Caco-2 (cell line): ENCODE data around the gene CFAP54. TPM values are rescaled to one million over a fixed set of nuclear protein-coding genes. Genes with fewer than 3 reads are reported as not detected.

Source experiments
- BruUV-seq: library from RNA; stranded (reverse); fragments of 400-500 nt; replicated peaks from 2 replicates; lab custom pipeline; 2021; lab: Mats Ljungman, UMichigan
- CTCF ChIA-PET: fragments of 300-600 bp; sonication (Branson Sonifier 250); formaldehyde crosslinking; loops from one replicate; lab custom pipeline; 2022; ENCODE audit warnings: antibody characterized with exemption; lab: Charles Lee
- POLR2A ChIA-PET: fragments of 300-600 bp; sonication (Branson Sonifier 250); formaldehyde crosslinking; loops from one replicate; lab custom pipeline; 2022; ENCODE audit warnings: antibody characterized with exemption; lab: Charles Lee
- DNase-seq, 2 experiments: peaks; one replicate each; pipeline versions ENCODE4 v3.0.0 to v3.0.0-alpha.2; 2020 to 2022
- H3K27me3 ChIP-seq: replicated peaks from 2 replicates; pipeline ENCODE4 v1.6.0; 2011; ENCODE audit warnings: low read length; ENCODE audit not compliant: control insufficient read depth, insufficient read depth
- H3K36me3 ChIP-seq: 2 replicates; pipeline ENCODE4 v1.5.1; 2011; ENCODE audit warnings: low read length; ENCODE audit not compliant: control insufficient read depth, insufficient read depth
- H3K4me1 ChIP-seq: fragments of 250-450 bp; sonication (Bioruptor Pico); 2 replicates; pipeline ENCODE4 v1.5.1; 2020; ENCODE audit warnings: mild to moderate bottlenecking
- H3K4me3 ChIP-seq: 2 replicates; pipeline ENCODE4 v1.5.1; 2011; ENCODE audit warnings: low read depth, mild to moderate bottlenecking, control low read depth, low read length
- H3K9me3 ChIP-seq: fragments of 250-450 bp; sonication (Bioruptor Pico); 2 replicates; pipeline ENCODE4 v1.5.1; 2020; ENCODE audit warnings: mild to moderate bottlenecking, moderate library complexity
- H3K27ac Mint-ChIP-seq: one replicate; pipeline ENCODE4 v1.8.0; 2022; ENCODE audit warnings: mixed read lengths; ENCODE audit not compliant: unreplicated experiment
- H3K27me3 Mint-ChIP-seq: one replicate; pipeline ENCODE4 v1.8.0; 2022; ENCODE audit warnings: mixed read lengths; ENCODE audit not compliant: insufficient read depth, unreplicated experiment
- H3K36me3 Mint-ChIP-seq: one replicate; pipeline ENCODE4 v1.8.0; 2022; ENCODE audit warnings: mild to moderate bottlenecking, mixed read lengths; ENCODE audit not compliant: insufficient read depth, unreplicated experiment
- H3K4me1 Mint-ChIP-seq: one replicate; pipeline ENCODE4 v1.8.0; 2022; ENCODE audit warnings: low read depth, mixed read lengths; ENCODE audit not compliant: unreplicated experiment
- H3K4me3 Mint-ChIP-seq: one replicate; pipeline ENCODE4 v1.8.0; 2022; ENCODE audit warnings: mild to moderate bottlenecking, moderate library complexity, mixed read lengths; ENCODE audit not compliant: unreplicated experiment
- H3K9me3 Mint-ChIP-seq: one replicate; pipeline ENCODE4 v1.8.0; 2022; ENCODE audit warnings: mixed read lengths; ENCODE audit not compliant: unreplicated experiment
- intact Hi-C: fragments of 100-400 bp; cut with micrococcal nuclease; formaldehyde crosslinking; loops from one replicate; pipeline ENCODE4 v1.10.0; 2022; ENCODE audit not compliant: unreplicated experiment
- total RNA-seq: library from RNA; stranded (reverse); gene quantifications from 2 replicates; pipeline ENCODE4 v1.2.3, GENCODE V29; 2022
- TF ChIP-seq, protein P1 (sequence below), 2 experiments: fragments of 200-600 bp in 1 of 2; IDR thresholded peaks; 1 replicate in 1 of 2; 2 replicates in 1 of 2; pipeline versions ENCODE4 v1.5.1 to v1.8.0; 2011 to 2022; ENCODE audit warnings: antibody characterized with exemption in 1 of 2, control low read depth in 1 of 2, inconsistent platforms in 1 of 2, low read depth in 1 of 2, low read length in 1 of 2, mild to moderate bottlenecking in 1 of 2, moderate library complexity in 1 of 2; ENCODE audit not compliant: insufficient read depth in 1 of 2, severe bottlenecking in 1 of 2, unreplicated experiment in 1 of 2

CFAP54 gene
- total RNA-seq, 1 experiment from 2014 or later: 0.14 TPM

DNA sequence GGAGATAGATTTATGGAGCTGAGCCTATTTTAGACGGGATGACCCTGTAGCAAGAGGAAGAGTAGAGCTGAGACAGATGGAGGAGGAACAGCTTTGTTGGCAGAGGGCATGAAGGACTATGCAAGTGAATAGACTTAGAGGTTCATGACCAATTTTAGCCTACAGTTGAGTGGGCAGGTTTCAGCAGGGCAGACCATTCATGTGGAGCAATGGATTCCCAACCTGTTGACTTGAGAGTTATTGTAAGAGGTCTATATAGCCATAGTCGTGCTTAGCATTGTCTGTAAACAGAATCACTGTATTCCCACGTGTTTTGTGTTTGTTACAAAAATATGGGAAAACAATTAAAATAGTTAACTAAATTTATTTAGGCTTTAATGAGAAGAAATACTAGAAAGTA, 116.8 kb downstream of the CFAP54 start:
- ChIA-PET CTCF (no interaction called here), POLR2A (no interaction called here)
- Mint-ChIP-seq H3K27me3 (peaks cover 34% of the 10 kb centered on the region), H3K4me1 (no peaks in the 10 kb centered on the region), H3K36me3 (no peaks in the 10 kb centered on the region), H3K9me3 (peaks cover 19% of the 10 kb centered on the region), H3K4me3 (no peak overlapping the region), H3K27ac (no peak overlapping the region)
- TF ChIP-seq, protein P1, sequence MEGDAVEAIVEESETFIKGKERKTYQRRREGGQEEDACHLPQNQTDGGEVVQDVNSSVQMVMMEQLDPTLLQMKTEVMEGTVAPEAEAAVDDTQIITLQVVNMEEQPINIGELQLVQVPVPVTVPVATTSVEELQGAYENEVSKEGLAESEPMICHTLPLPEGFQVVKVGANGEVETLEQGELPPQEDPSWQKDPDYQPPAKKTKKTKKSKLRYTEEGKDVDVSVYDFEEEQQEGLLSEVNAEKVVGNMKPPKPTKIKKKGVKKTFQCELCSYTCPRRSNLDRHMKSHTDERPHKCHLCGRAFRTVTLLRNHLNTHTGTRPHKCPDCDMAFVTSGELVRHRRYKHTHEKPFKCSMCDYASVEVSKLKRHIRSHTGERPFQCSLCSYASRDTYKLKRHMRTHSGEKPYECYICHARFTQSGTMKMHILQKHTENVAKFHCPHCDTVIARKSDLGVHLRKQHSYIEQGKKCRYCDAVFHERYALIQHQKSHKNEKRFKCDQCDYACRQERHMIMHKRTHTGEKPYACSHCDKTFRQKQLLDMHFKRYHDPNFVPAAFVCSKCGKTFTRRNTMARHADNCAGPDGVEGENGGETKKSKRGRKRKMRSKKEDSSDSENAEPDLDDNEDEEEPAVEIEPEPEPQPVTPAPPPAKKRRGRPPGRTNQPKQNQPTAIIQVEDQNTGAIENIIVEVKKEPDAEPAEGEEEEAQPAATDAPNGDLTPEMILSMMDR (IDR thresholded peaks at IDR 0.05; ENCODE audit: insufficient read depth in 1 of 2, low read depth in 1 of 2, low read length in 1 of 2, severe bottlenecking in 1 of 2, unreplicated experiment in 1 of 2): no peak
- DNase-seq: no peak
- Histone ChIP-seq H3K4me1 (no peaks in the 10 kb centered on the region), H3K27me3 (no peaks in the 10 kb centered on the region), H3K36me3 (no peaks in the 10 kb centered on the region), H3K4me3 (no peak overlapping the region), H3K9me3 (0 out of 2 replicates have a peak, but pooled peaks cover 6% of the 10 kb centered on the region)
- intact Hi-C loops: no loop called here
- BruUV-seq: no TSS peak

DNA sequence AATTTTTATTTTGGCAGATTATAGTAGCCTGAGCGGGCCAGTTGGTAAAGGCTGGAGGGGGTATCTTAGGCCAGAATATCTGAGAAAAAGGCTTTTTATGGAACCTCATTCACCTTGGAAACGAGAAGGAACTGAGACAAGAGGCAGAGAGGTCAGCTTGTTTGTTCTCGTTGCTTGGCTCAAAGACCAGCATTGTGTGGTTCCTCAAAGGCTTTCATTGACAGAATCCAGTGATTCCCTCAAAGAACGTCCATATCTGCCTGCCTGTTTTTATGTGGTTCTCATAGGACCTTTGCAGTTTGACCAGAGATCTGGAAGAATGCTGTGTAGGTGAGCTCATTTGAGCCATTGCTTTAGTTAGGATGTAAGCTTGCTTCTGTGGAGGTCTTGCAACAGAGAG, 117.3 kb downstream of the CFAP54 start:
- Histone ChIP-seq H3K4me1 (no peaks in the 10 kb centered on the region), H3K9me3 (0 out of 2 replicates have a peak, but pooled peaks cover 6% of the 10 kb centered on the region), H3K27me3 (no peaks in the 10 kb centered on the region), H3K4me3 (no peak overlapping the region), H3K36me3 (no peaks in the 10 kb centered on the region)
- H3K36me3 Mint-ChIP-seq: no peaks in the 10 kb centered on the region
- H3K27ac Mint-ChIP-seq: no peak overlapping the region
- ChIA-PET POLR2A (no interaction called here), CTCF (no interaction called here)
- intact Hi-C loops: no loop called here
- H3K4me1 Mint-ChIP-seq: no peaks in the 10 kb centered on the region
- H3K4me3 Mint-ChIP-seq: no peak overlapping the region
- peaks cover 36% of the 10 kb centered on the region for H3K27me3 Mint-ChIP-seq
- DNase-seq: no peak
- H3K9me3 Mint-ChIP-seq: peaks cover 19% of the 10 kb centered on the region
- no TSS peak for BruUV-seq
- TF ChIP-seq, protein P1 (IDR thresholded peaks at IDR 0.05; ENCODE audit: insufficient read depth in 1 of 2, low read depth in 1 of 2, low read length in 1 of 2, severe bottlenecking in 1 of 2, unreplicated experiment in 1 of 2): no peak

DNA sequence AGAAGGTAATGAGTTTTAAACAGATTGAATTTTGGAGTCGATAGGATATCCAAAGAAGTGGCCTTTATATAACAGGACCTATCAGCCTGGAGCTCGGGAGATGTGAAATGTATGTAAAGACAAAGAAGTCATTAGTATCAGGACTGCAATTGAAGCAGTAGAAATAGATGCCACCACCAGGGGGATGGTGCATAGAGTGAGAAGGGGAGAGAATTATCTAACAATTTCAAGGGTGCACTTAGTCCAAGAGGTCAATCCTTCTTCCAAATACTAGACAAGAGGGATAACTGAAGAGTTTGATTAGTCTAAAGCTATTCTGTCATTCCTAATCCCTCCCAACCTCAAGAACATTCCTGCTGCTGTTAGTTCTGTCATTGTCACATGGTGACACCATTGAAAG, 127.8 kb downstream of the CFAP54 start:
- intact Hi-C loops: no loop called here
- Histone ChIP-seq H3K4me1 (no peaks in the 10 kb centered on the region), H3K4me3 (no peak overlapping the region), H3K27me3 (no peaks in the 10 kb centered on the region; the same call in 1 of the 2 replicates), H3K9me3 (no peaks in the 10 kb centered on the region), H3K36me3 (no peaks in the 10 kb centered on the region)
- H3K4me3 Mint-ChIP-seq: no peak overlapping the region
- no peaks in the 10 kb centered on the region for H3K4me1 Mint-ChIP-seq
- no peaks in the 10 kb centered on the region for H3K9me3 Mint-ChIP-seq
- BruUV-seq: no TSS peak
- DNase-seq: peak in 1 of 2 experiments; percentile 7
- no peaks in the 10 kb centered on the region for H3K36me3 Mint-ChIP-seq
- POLR2A ChIA-PET: no interaction called here
- TF ChIP-seq, protein P1 (IDR thresholded peaks at IDR 0.05; ENCODE audit: insufficient read depth in 1 of 2, low read depth in 1 of 2, low read length in 1 of 2, severe bottlenecking in 1 of 2, unreplicated experiment in 1 of 2): peak in 1 of 2 experiments; percentile 31
- H3K27ac Mint-ChIP-seq: no peak overlapping the region
- peaks cover 15% of the 10 kb centered on the region for H3K27me3 Mint-ChIP-seq
- CTCF ChIA-PET: no interaction called here
